H9 (cell line): ENCODE results near the gene RGS2. TPM values are rescaled to one million over a fixed set of nuclear protein-coding genes. Genes with fewer than 3 reads are reported as not detected.
A peak's percentile ranks its signal among the peaks of the same experiment; 100 is the strongest.

Experiments
- DNase-seq: peaks from one replicate; pipeline ENCODE4 v3.0.0-alpha.2; 2017
- H2AFZ ChIP-seq: one replicate; pipeline ENCODE4 v1.6.1; 2013; ENCODE audit warnings: mild to moderate bottlenecking, low read length, control low read depth, moderate library complexity
- H2AK5ac ChIP-seq: 2 replicates; pipeline ENCODE4 v1.6.1; 2013; ENCODE audit warnings: low read length, control low read depth, mixed read lengths; ENCODE audit not compliant: insufficient read length
- H2BK120ac ChIP-seq: one replicate; pipeline ENCODE4 v1.6.1; 2013; ENCODE audit warnings: low read depth, mild to moderate bottlenecking, low read length, control low read depth, inconsistent platforms; ENCODE audit not compliant: poor library complexity, severe bottlenecking
- H2BK12ac ChIP-seq: 2 replicates; pipeline ENCODE4 v1.6.1; 2013; ENCODE audit warnings: low read length, control low read depth, mixed read lengths, low read depth; ENCODE audit not compliant: insufficient read length
- H2BK15ac ChIP-seq: 2 replicates; pipeline ENCODE4 v1.6.1; 2013; ENCODE audit warnings: low read depth, low read length, control low read depth
- H2BK20ac ChIP-seq: one replicate; pipeline ENCODE4 v1.6.1; 2013; ENCODE audit warnings: low read depth, mild to moderate bottlenecking, low read length, control low read depth, inconsistent platforms; ENCODE audit not compliant: poor library complexity, severe bottlenecking
- H2BK5ac ChIP-seq: 2 replicates; pipeline ENCODE4 v1.6.1; 2013; ENCODE audit warnings: low read length, control low read depth, mixed read lengths; ENCODE audit not compliant: insufficient read length
- H3K14ac ChIP-seq: 2 replicates; pipeline ENCODE4 v1.6.1; 2013; ENCODE audit warnings: low read length, control low read depth; ENCODE audit not compliant: insufficient read depth
- H3K18ac ChIP-seq: 2 replicates; pipeline ENCODE4 v1.6.1; 2013; ENCODE audit warnings: low read depth, mild to moderate bottlenecking, mixed read lengths, low read length, control low read depth; ENCODE audit not compliant: insufficient read length
- H3K23ac ChIP-seq: 2 replicates; pipeline ENCODE4 v1.6.1; 2013; ENCODE audit warnings: low read length, control low read depth, mixed read lengths, low read depth; ENCODE audit not compliant: insufficient read length
- H3K23me2 ChIP-seq: 2 replicates; pipeline ENCODE4 v1.6.1; 2013; ENCODE audit warnings: low read depth, mild to moderate bottlenecking, mixed read lengths, low read length, control low read depth; ENCODE audit not compliant: insufficient read length, poor library complexity, severe bottlenecking
- H3K27ac ChIP-seq: 2 replicates; pipeline ENCODE4 v1.5.1; 2013; ENCODE audit warnings: low read length, control low read depth, mixed read lengths, low read depth; ENCODE audit not compliant: insufficient read length
- H3K27me3 ChIP-seq: 2 replicates; pipeline ENCODE4 v1.6.1; 2013; ENCODE audit warnings: low read length, control low read depth, inconsistent platforms; ENCODE audit not compliant: insufficient read depth
- H3K4ac ChIP-seq: 2 replicates; pipeline ENCODE4 v1.6.1; 2013; ENCODE audit warnings: low read depth, mild to moderate bottlenecking, control low read depth, inconsistent platforms, low read length, moderate library complexity
- H3K4me1 ChIP-seq: 2 replicates; pipeline ENCODE4 v1.6.1; 2013; ENCODE audit warnings: low read length, control low read depth, inconsistent platforms; ENCODE audit not compliant: insufficient read depth
- H3K4me2 ChIP-seq: 2 replicates; pipeline ENCODE4 v1.6.1; 2013; ENCODE audit warnings: low read length, control low read depth, mixed read lengths; ENCODE audit not compliant: insufficient read length, insufficient read depth
- H3K56ac ChIP-seq: 2 replicates; pipeline ENCODE4 v1.6.1; 2013; ENCODE audit warnings: low read depth, mild to moderate bottlenecking, mixed read lengths, low read length, control low read depth; ENCODE audit not compliant: insufficient read length
- H3K79me1 ChIP-seq: 2 replicates; pipeline ENCODE4 v1.6.1; 2013; ENCODE audit warnings: low read depth, mild to moderate bottlenecking, moderate library complexity, low read length, control low read depth, inconsistent platforms; ENCODE audit not compliant: insufficient read depth, poor library complexity, severe bottlenecking
- H3K79me2 ChIP-seq: 2 replicates; pipeline ENCODE4 v1.6.1; 2013; ENCODE audit warnings: low read length, control low read depth, inconsistent platforms; ENCODE audit not compliant: insufficient read depth
- H3K9ac ChIP-seq: 2 replicates; pipeline ENCODE4 v1.6.1; 2013; ENCODE audit warnings: low read length, control low read depth, mixed read lengths; ENCODE audit not compliant: insufficient read length; ENCODE audit errors: extremely low read depth
- H3K9me3 ChIP-seq: one replicate; pipeline ENCODE4 v1.6.1; 2013; ENCODE audit warnings: low read depth, low read length, inconsistent platforms; ENCODE audit not compliant: control insufficient read depth
- H3T11ph ChIP-seq: one replicate; pipeline ENCODE4 v1.6.1; 2013; ENCODE audit warnings: mild to moderate bottlenecking, low read length, control low read depth, inconsistent platforms
- H4K20me1 ChIP-seq: one replicate; pipeline ENCODE4 v1.6.1; 2013; ENCODE audit not compliant: control insufficient read depth, insufficient read length, insufficient read depth
- H4K5ac ChIP-seq: 2 replicates; pipeline ENCODE4 v1.6.1; 2013; ENCODE audit warnings: low read depth, mild to moderate bottlenecking, mixed read lengths, low read length, control low read depth; ENCODE audit not compliant: insufficient read length
- H4K8ac ChIP-seq: replicated peaks from 2 replicates; pipeline ENCODE4 v1.6.1; 2013; ENCODE audit warnings: low read length, control low read depth, mixed read lengths, low read depth; ENCODE audit not compliant: insufficient read length
- H4K91ac ChIP-seq: 2 replicates; pipeline ENCODE4 v1.6.1; 2013; ENCODE audit warnings: low read depth, mild to moderate bottlenecking, moderate library complexity, mixed read lengths, low read length, control low read depth; ENCODE audit not compliant: insufficient read length
- H3K27ac Mint-ChIP-seq, 3 experiments: 2 replicates in 2 of 3; 3 replicates in 1 of 3; pipeline ENCODE4 v1.8.0; 2020 to 2021; ENCODE audit warnings: mixed read lengths in 3 of 3, mild to moderate bottlenecking in 1 of 3, moderate library complexity in 1 of 3
- H3K27me3 Mint-ChIP-seq: 2 replicates; pipeline ENCODE4 v1.8.0; 2021; ENCODE audit warnings: low read depth, mild to moderate bottlenecking, moderate library complexity, mixed read lengths
- H3K36me3 Mint-ChIP-seq, 3 experiments: 2 replicates in 2 of 3; 3 replicates in 1 of 3; pipeline ENCODE4 v1.8.0; 2020 to 2021; ENCODE audit warnings: low read depth in 3 of 3, mixed read lengths in 3 of 3; ENCODE audit not compliant: insufficient read depth in 1 of 3
- H3K4me1 Mint-ChIP-seq, 2 experiments: 2 replicates each; pipeline ENCODE4 v1.8.0; 2020; ENCODE audit warnings: mixed read lengths in 2 of 2
- H3K4me3 Mint-ChIP-seq, 2 experiments: 2 replicates in 1 of 2; 3 replicates in 1 of 2; pipeline ENCODE4 v1.8.0; 2020 to 2021; ENCODE audit warnings: mild to moderate bottlenecking in 2 of 2, mixed read lengths in 2 of 2, moderate library complexity in 1 of 2
- H3K9me3 Mint-ChIP-seq, 2 experiments: 2 replicates in 1 of 2; 3 replicates in 1 of 2; pipeline ENCODE4 v1.8.0; 2020; ENCODE audit warnings: mild to moderate bottlenecking in 2 of 2, mixed read lengths in 2 of 2, moderate library complexity in 1 of 2
- CTCF ChIP-seq: fragments of 200-600 bp; sonication (generic); conservative IDR thresholded peaks from 3 replicates; pipeline ENCODE4 v1.8.0; 2021; ENCODE audit warnings: antibody characterized with exemption, mild to moderate bottlenecking
- WGBS: extraction: QIAGEN DNeasy Blood & Tissue Kit; methylation state at CpG from one replicate; pipeline ENCODE4 v1.1.7; 2013; ENCODE audit warnings: missing lambda C conversion rate, low lambda C conversion rate, mixed read lengths; ENCODE audit not compliant: insufficient read length; ENCODE audit errors: extremely low coverage; 5-methylcytosine and 5-hydroxymethylcytosine counted together
- total RNA-seq: library from RNA; stranded (reverse); gene quantifications from 2 replicates; pipeline ENCODE4 v1.2.1, GENCODE V29; 2021

The RGS2 gene
- total RNA-seq, 1 experiment from 2014 or later, result 13.9 TPM

- Histone ChIP-seq H4K8ac (peak overlapping the region; percentile 13), H2AK5ac (no peak overlapping the region), H3K9me3 (no peaks in the 10 kb centered on the region), H3K4ac (no peak overlapping the region), H3K9ac (peak overlapping the region; percentile 94), H3K14ac (peak overlapping the region; percentile 93; the same call in 1 of the 2 replicates), H3K27ac (no peak overlapping the region), H2BK15ac (no peak overlapping the region), H2AFZ (peak overlapping the region; percentile 16), H2BK5ac (no peak overlapping the region), H3K79me1 (no peaks in the 10 kb centered on the region), H3K23ac (no peak overlapping the region), H4K20me1 (no peaks in the 10 kb centered on the region), H3T11ph (no peak overlapping the region), H3K23me2 (peaks cover 12% of the 10 kb centered on the region), H2BK12ac (no peak overlapping the region), H3K18ac (peak overlapping the region; percentile 98), H3K4me1 (no peaks in the 10 kb centered on the region), H4K5ac (peak overlapping the region; percentile 39), H2BK120ac (no peak overlapping the region), H3K79me2 (no peaks in the 10 kb centered on the region; the same call in 1 of the 2 replicates), H2BK20ac (no peak overlapping the region), H3K56ac (no peak overlapping the region), H3K27me3 (no peaks in the 10 kb centered on the region), H3K4me2 (peak overlapping the region; percentile 89), H4K91ac (no peak overlapping the region)
- Mint-ChIP-seq H3K27ac (peak overlapping the region; percentile 86 to 98 (median 90); a peak in 6 of 7 replicates), H3K4me1 (peaks cover 23 to 31% of the 10 kb centered on the region in 2 experiments), H3K4me3 (peak overlapping the region; percentile 90 to 97), H3K36me3 (peaks cover 5 to 15% (median 11%) of the 10 kb centered on the region in 3 experiments; a peak in 6 of 7 replicates), H3K9me3 (no peaks in the 10 kb centered on the region), H3K27me3 (peaks cover 15% of the 10 kb centered on the region)
- no CpG with 5 or more reads among the region's 25 CpGs for WGBS
- no peak for DNase-seq
- no peak for TF ChIP-seq CTCF
Measured at GRCh38 chr1:192809307-192810252, 741 bp downstream of the RGS2 start.
